ENCODE results near the gene NUDT17.

NUDT17 gene

GRCh38 chr1:145877923-145878486 is 32.6 kb downstream of the NUDT17 start:
- Histone ChIP-seq H3K4me1 (ENCODE audit: insufficient read depth, low read length) (peaks cover 8% of the 10 kb centered on the region; the same call in 1 of the 2 replicates), H3K9me3 (ENCODE audit: insufficient read depth, low read depth, low read length) (no peaks in the 10 kb centered on the region), H3K27me3 (ENCODE audit: insufficient read depth, low read length) (peaks cover 18% of the 10 kb centered on the region), H3K4me3 (ENCODE audit: low read length) (no peak overlapping the region), H3K9ac (ENCODE audit: low read depth, low read length) (no peak overlapping the region), H3K36me3 (ENCODE audit: insufficient read depth, low read depth, low read length) (no peaks in the 10 kb centered on the region), H3K27ac (ENCODE audit: low read length) (no peak overlapping the region)

GRCh38 chr1:145878724-145879123 is 33.3 kb downstream of the NUDT17 start:
- no peak overlapping the region for H3K27ac ChIP-seq (ENCODE audit: low read length)
- H3K4me1 ChIP-seq (ENCODE audit: insufficient read depth, low read length), result peaks cover 8% of the 10 kb centered on the region; the same call in 1 of the 2 replicates
- H3K27me3 ChIP-seq (ENCODE audit: insufficient read depth, low read length), result peaks cover 18% of the 10 kb centered on the region
- no peak overlapping the region for H3K9ac ChIP-seq (ENCODE audit: low read depth, low read length)
- H3K9me3 ChIP-seq (ENCODE audit: insufficient read depth, low read depth, low read length), result no peaks in the 10 kb centered on the region
- H3K36me3 ChIP-seq (ENCODE audit: insufficient read depth, low read depth, low read length), result no peaks in the 10 kb centered on the region
- no peak overlapping the region for H3K4me3 ChIP-seq (ENCODE audit: low read length)

GRCh38 chr1:145879775-145880174 is 34.3 kb downstream of the NUDT17 start:
- Histone ChIP-seq H3K4me3 (ENCODE audit: low read length) (peak overlapping the region; percentile 32; the same call in 1 of the 2 replicates), H3K36me3 (ENCODE audit: insufficient read depth, low read depth, low read length) (no peaks in the 10 kb centered on the region), H3K9ac (ENCODE audit: low read depth, low read length) (no peak overlapping the region), H3K27me3 (ENCODE audit: insufficient read depth, low read length) (peaks cover 18% of the 10 kb centered on the region), H3K4me1 (ENCODE audit: insufficient read depth, low read length) (peaks cover 8% of the 10 kb centered on the region; the same call in 1 of the 2 replicates), H3K9me3 (ENCODE audit: insufficient read depth, low read depth, low read length) (no peaks in the 10 kb centered on the region), H3K27ac (ENCODE audit: low read length) (no peak overlapping the region)

- Histone ChIP-seq H3K27me3 (ENCODE audit: insufficient read depth, low read length) (peaks cover 27% of the 10 kb centered on the region), H3K27ac (ENCODE audit: low read length) (no peak overlapping the region), H3K9me3 (ENCODE audit: insufficient read depth, low read depth, low read length) (no peaks in the 10 kb centered on the region), H3K36me3 (ENCODE audit: insufficient read depth, low read depth, low read length) (no peaks in the 10 kb centered on the region), H3K4me3 (ENCODE audit: low read length) (no peak overlapping the region), H3K9ac (ENCODE audit: low read depth, low read length) (no peak overlapping the region), H3K4me1 (ENCODE audit: insufficient read depth, low read length) (peaks cover 6% of the 10 kb centered on the region; the same call in 1 of the 2 replicates)
Observed at GRCh38 chr1:145884675-145885074, 39.2 kb downstream of the NUDT17 start.

GRCh38 chr1:145885738-145886287 is 40.4 kb downstream of the NUDT17 start, which contains the start of gene ANKRD35:
Gene ANKRD35, minus strand, starts transcription at chr1:145885866. Its CDS starts 108 bp downstream, at chr1:145885758.
- Histone ChIP-seq H3K27ac (ENCODE audit: low read length) (no peak within 1 kb of the TSS), H3K9me3 (ENCODE audit: insufficient read depth, low read depth, low read length) (no peaks in the 10 kb centered on the region), H3K4me3 (ENCODE audit: low read length) (peak within 1 kb of the TSS; percentile 83), H3K4me1 (ENCODE audit: insufficient read depth, low read length) (peaks cover 2% of the 10 kb centered on the region; the same call in 1 of the 2 replicates), H3K9ac (ENCODE audit: low read depth, low read length) (no peak within 1 kb of the TSS; the same call in 1 of the 2 replicates), H3K27me3 (ENCODE audit: insufficient read depth, low read length) (peaks cover 27% of the 10 kb centered on the region), H3K36me3 (ENCODE audit: insufficient read depth, low read depth, low read length) (no peaks in the 10 kb centered on the region)

- H3K9me3 ChIP-seq (ENCODE audit: insufficient read depth, low read depth, low read length), result no peaks in the 10 kb centered on the region
- H3K27me3 ChIP-seq (ENCODE audit: insufficient read depth, low read length), result peaks cover 27% of the 10 kb centered on the region
- H3K27ac ChIP-seq (ENCODE audit: low read length), result no peak overlapping the region
- H3K4me3 ChIP-seq (ENCODE audit: low read length), result peak overlapping the region; percentile 83
- H3K4me1 ChIP-seq (ENCODE audit: insufficient read depth, low read length), result peaks cover 2% of the 10 kb centered on the region; the same call in 1 of the 2 replicates
- no peaks in the 10 kb centered on the region for H3K36me3 ChIP-seq (ENCODE audit: insufficient read depth, low read depth, low read length)
- H3K9ac ChIP-seq (ENCODE audit: low read depth, low read length), result no peak overlapping the region; the same call in 1 of the 2 replicates
Observed at GRCh38 chr1:145886390-145886789, 41.0 kb downstream of the NUDT17 start.

GRCh38 chr1:145886816-145887215 is 41.4 kb downstream of the NUDT17 start:
- H3K36me3 ChIP-seq (ENCODE audit: insufficient read depth, low read depth, low read length), result no peaks in the 10 kb centered on the region
- H3K27me3 ChIP-seq (ENCODE audit: insufficient read depth, low read length), result peaks cover 27% of the 10 kb centered on the region
- no peaks in the 10 kb centered on the region for H3K9me3 ChIP-seq (ENCODE audit: insufficient read depth, low read depth, low read length)
- no peak overlapping the region for H3K9ac ChIP-seq (ENCODE audit: low read depth, low read length)
- peak overlapping the region; percentile 83; the same call in 1 of the 2 replicates for H3K4me3 ChIP-seq (ENCODE audit: low read length)
- peaks cover 2% of the 10 kb centered on the region; the same call in 1 of the 2 replicates for H3K4me1 ChIP-seq (ENCODE audit: insufficient read depth, low read length)
- H3K27ac ChIP-seq (ENCODE audit: low read length), result no peak overlapping the region

GRCh38 chr1:145887631-145888030 is 42.2 kb downstream of the NUDT17 start:
- Histone ChIP-seq H3K27ac (ENCODE audit: low read length) (no peak overlapping the region), H3K36me3 (ENCODE audit: insufficient read depth, low read depth, low read length) (no peaks in the 10 kb centered on the region), H3K9ac (ENCODE audit: low read depth, low read length) (no peak overlapping the region), H3K27me3 (ENCODE audit: insufficient read depth, low read length) (peaks cover 27% of the 10 kb centered on the region), H3K4me1 (ENCODE audit: insufficient read depth, low read length) (peaks cover 7% of the 10 kb centered on the region; the same call in 1 of the 2 replicates), H3K4me3 (ENCODE audit: low read length) (no peak overlapping the region), H3K9me3 (ENCODE audit: insufficient read depth, low read depth, low read length) (no peaks in the 10 kb centered on the region)

- Histone ChIP-seq H3K27me3 (ENCODE audit: insufficient read depth, low read length) (peaks cover 10% of the 10 kb centered on the region), H3K4me3 (ENCODE audit: low read length) (no peak overlapping the region), H3K4me1 (ENCODE audit: insufficient read depth, low read length) (peaks cover 7% of the 10 kb centered on the region; the same call in 1 of the 2 replicates), H3K27ac (ENCODE audit: low read length) (no peak overlapping the region), H3K9me3 (ENCODE audit: insufficient read depth, low read depth, low read length) (no peaks in the 10 kb centered on the region), H3K9ac (ENCODE audit: low read depth, low read length) (no peak overlapping the region), H3K36me3 (ENCODE audit: insufficient read depth, low read depth, low read length) (no peaks in the 10 kb centered on the region)
Observed at GRCh38 chr1:145889722-145890121, 44.3 kb downstream of the NUDT17 start.

GRCh38 chr1:145891143-145891542 is 45.7 kb downstream of the NUDT17 start:
- Histone ChIP-seq H3K4me1 (ENCODE audit: insufficient read depth, low read length) (peaks cover 7% of the 10 kb centered on the region; the same call in 1 of the 2 replicates), H3K27ac (ENCODE audit: low read length) (no peak overlapping the region), H3K27me3 (ENCODE audit: insufficient read depth, low read length) (0 out of 2 replicates have a peak, but pooled peaks cover 4% of the 10 kb centered on the region), H3K4me3 (ENCODE audit: low read length) (no peak overlapping the region), H3K9ac (ENCODE audit: low read depth, low read length) (no peak overlapping the region), H3K9me3 (ENCODE audit: insufficient read depth, low read depth, low read length) (no peaks in the 10 kb centered on the region), H3K36me3 (ENCODE audit: insufficient read depth, low read depth, low read length) (no peaks in the 10 kb centered on the region)

- no peak overlapping the region for H3K27ac ChIP-seq (ENCODE audit: low read length)
- H3K36me3 ChIP-seq (ENCODE audit: insufficient read depth, low read depth, low read length), result no peaks in the 10 kb centered on the region
Observed at GRCh38 chr1:145891587-145892485, 46.4 kb downstream of the NUDT17 start.

More at GRCh38 chr1:145891587-145892485, 46.4 kb downstream of the NUDT17 start:
- Histone ChIP-seq H3K9me3 (ENCODE audit: insufficient read depth, low read depth, low read length) (no peaks in the 10 kb centered on the region), H3K4me1 (ENCODE audit: insufficient read depth, low read length) (peaks cover 4% of the 10 kb centered on the region; the same call in 1 of the 2 replicates), H3K9ac (ENCODE audit: low read depth, low read length) (peak overlapping the region; percentile 69; the same call in 1 of the 2 replicates), H3K27me3 (ENCODE audit: insufficient read depth, low read length) (0 out of 2 replicates have a peak, but pooled peaks cover 4% of the 10 kb centered on the region), H3K4me3 (ENCODE audit: low read length) (peak overlapping the region; percentile 60)

Measured in iPS-20b (cell line).